Spleen (tissue), 11 donors: ENCODE results near the gene EHD2. TPM values are rescaled to one million over a fixed set of nuclear protein-coding genes. Genes with fewer than 3 reads are reported as not detected.
"Not testable (repeated sequence)": the region's sequence is repeated elsewhere in the genome, so short reads cannot be mapped to it uniquely, and the experiment has no call there.

Source experiments
- DNase-seq: peaks from one replicate; pipeline ENCODE4 v3.0.0-alpha.2; 2020
- H3K27ac ChIP-seq, 8 donors: fragments of 200-600 bp; sonication (generic) in 7 of 8; 1 replicate in 4 of 8; 2 replicates in 4 of 8; pipeline versions ENCODE4 v1.5.0 to v1.8.0; 2016 to 2021; ENCODE audit warnings: inconsistent platforms in 4 of 8, mild to moderate bottlenecking in 4 of 8, moderate library complexity in 1 of 8
- H3K27me3 ChIP-seq, 7 donors: fragments of 200-600 bp; sonication (generic) in 6 of 7; replicated peaks in 1 of 7; 1 replicate in 4 of 7; 2 replicates in 3 of 7; pipeline versions ENCODE4 v1.5.0 to v1.8.0; 2016 to 2021; ENCODE audit warnings: inconsistent platforms in 3 of 7, mild to moderate bottlenecking in 1 of 7
- H3K36me3 ChIP-seq, 6 donors: fragments of 200-600 bp; sonication (generic) in 5 of 6; 1 replicate in 4 of 6; 2 replicates in 2 of 6; pipeline versions ENCODE4 v1.5.0 to v1.8.0; 2016 to 2021; ENCODE audit warnings: inconsistent platforms in 2 of 6
- H3K4me1 ChIP-seq, 6 donors: fragments of 200-600 bp; sonication (generic) in 5 of 6; 1 replicate in 3 of 6; 2 replicates in 3 of 6; pipeline versions ENCODE4 v1.5.0 to v1.8.0; 2016 to 2021; ENCODE audit warnings: inconsistent platforms in 3 of 6
- H3K4me3 ChIP-seq, 8 donors: fragments of 200-600 bp; sonication (generic) in 7 of 8; 1 replicate in 4 of 8; 2 replicates in 4 of 8; pipeline versions ENCODE4 v1.5.0 to v1.8.0; 2016 to 2021; ENCODE audit warnings: inconsistent platforms in 4 of 8, mild to moderate bottlenecking in 4 of 8, moderate library complexity in 2 of 8
- H3K9me3 ChIP-seq, 8 donors: fragments of 200-600 bp; sonication (generic) in 7 of 8; 1 replicate in 4 of 8; 2 replicates in 4 of 8; pipeline versions ENCODE4 v1.5.0 to v1.8.0; 2016 to 2021; ENCODE audit warnings: inconsistent platforms in 4 of 8
- CTCF ChIP-seq, 11 experiments: fragments of 200-600 bp in 7 of 11; fragments of 450-650 bp in 4 of 11; sonication (generic) in 4 of 11; IDR thresholded peaks in 8 of 11; conservative IDR thresholded peaks in 3 of 11; 1 replicate in 7 of 11; 2 replicates in 4 of 11; pipeline versions ENCODE4 v1.4.0 to v1.8.0; 2016 to 2021; ENCODE audit warnings: antibody characterized with exemption in 11 of 11, inconsistent platforms in 4 of 11, mild to moderate bottlenecking in 1 of 11
- POLR2A ChIP-seq, 3 donors: fragments of 450-650 bp; IDR thresholded peaks; one replicate each; pipeline ENCODE4 v1.5.1; 2017; ENCODE audit warnings: antibody characterized with exemption in 3 of 3, mild to moderate bottlenecking in 1 of 3
- POLR2AphosphoS5 ChIP-seq, 3 donors: sonication (generic); formaldehyde crosslinking; IDR thresholded peaks; one replicate each; pipeline ENCODE4 v1.5.1; 2017; ENCODE audit warnings: antibody characterized with exemption in 3 of 3
- WGBS, 5 donors: extraction: QIAGEN DNeasy Blood & Tissue Kit in 3 of 5; methylation state at CpG; one replicate each; pipeline versions ENCODE4 v1.1.5 to v1.1.7; 2013 to 2018; 5-methylcytosine and 5-hydroxymethylcytosine counted together
- intact Hi-C: fragments of 100-400 bp; cut with DNase I; formaldehyde crosslinking; loops from one replicate; pipeline ENCODE4 v1.15.0; 2023; ENCODE audit warnings: low total_unique reads
- polyA plus RNA-seq, 3 donors: library from polyadenylated mRNA; stranded (reverse); fragments of 200-250 nt; gene quantifications; one replicate each; pipeline ENCODE4 v1.2.1, GENCODE V29; 2013
- total RNA-seq, 7 donors: library from RNA; depleted of rRNA in 3 of 7; stranded (reverse); fragments of >200 nt in 3 of 7; fragmentation: NEBNext Ultra II Directional in 4 of 7; extraction: Animal tissue kit (Norgen Biotek cat#: 25700) in 4 of 7; gene quantifications; one replicate each; pipeline versions ENCODE4 v1.1.0 to v1.2.1, GENCODE V29; 2016 to 2021
- donor health status: healthy with polysubstance abuse.
- donor health status: DM: no; HTN: no; CAD: no; lungs with moderate emphysema.
- donor health status: DM: no; HTN: no; CAD: no.
- donor health status: Bipolar disorder and iron deficiency.
- donor health status: healthy.
- donor health status: DM: no; HTN: no; CAD: no.
- donor health status: DM: yes; HTN: yes; CAD: no.

The EHD2 gene
- total and polyA plus RNA-seq, 10 donors = 6.9 to 87.7 (median 57.5) TPM

- H3K4me3 ChIP-seq = peak overlapping the region in 1 of 8 donors; percentile 32
- no peaks in the 10 kb centered on the region for H3K9me3 ChIP-seq
- peaks cover 0 to 29% (median 3%) of the 10 kb centered on the region in 6 donors for H3K36me3 ChIP-seq
- peaks cover 0 to 16% (median 0%) of the 10 kb centered on the region in 7 donors for H3K27me3 ChIP-seq
- TF ChIP-seq CTCF (IDR thresholded peaks at IDR 0.05 in 8 of 11, conservative IDR thresholded peaks at IDR 0.05 in 3 of 11) = no peak
- no peak for TF ChIP-seq POLR2A (IDR thresholded peaks at IDR 0.05)
- no peak for TF ChIP-seq POLR2AphosphoS5 (IDR thresholded peaks at IDR 0.05)
- DNase-seq = no peak
- WGBS, 5 donors = 18 to 38% (median 20%) methylated on average over 7 of the region's 7 CpGs
- intact Hi-C loops = no loop called here
- H3K4me1 ChIP-seq = peaks cover 4 to 60% (median 27%) of the 10 kb centered on the region in 6 donors
- H3K27ac ChIP-seq = peak overlapping the region in 1 of 8 donors; percentile 21
Observed at GRCh38 chr19:47723581-47723940, 10.3 kb downstream of the EHD2 start.

GRCh38 chr19:47725759-47726401 lies 12.7 kb downstream of the EHD2 start:
- Histone ChIP-seq H3K4me1 (peaks cover 0 to 63% (median 36%) of the 10 kb centered on the region in 6 donors), H3K27ac (peak overlapping the region in 5 of 8 donors; percentile 8 to 55 (median 18)), H3K27me3 (peaks cover 0 to 39% (median 16%) of the 10 kb centered on the region in 7 donors), H3K36me3 (peaks cover 0 to 29% (median 3%) of the 10 kb centered on the region in 6 donors), H3K9me3 (no peaks in the 10 kb centered on the region), H3K4me3 (no peak overlapping the region)
- no peak for TF ChIP-seq CTCF (IDR thresholded peaks at IDR 0.05 in 8 of 11, conservative IDR thresholded peaks at IDR 0.05 in 3 of 11)
- peak in 1 of 3 donors; percentile 48 for TF ChIP-seq POLR2AphosphoS5 (IDR thresholded peaks at IDR 0.05)
- intact Hi-C loops = no loop called here
- no peak for DNase-seq
- WGBS, 5 donors = 85 to 96% (median 91%) methylated on average over 42 to 48 of the region's 48 CpGs

- 34 to 58% (median 40%) methylated on average over 4 of the region's 4 CpGs for WGBS, 5 donors
- Histone ChIP-seq H3K4me3 (no peak overlapping the region), H3K27me3 (peaks cover 0 to 41% (median 16%) of the 10 kb centered on the region in 7 donors), H3K4me1 (peaks cover 0 to 63% (median 36%) of the 10 kb centered on the region in 6 donors), H3K27ac (peak overlapping the region in 4 of 8 donors; percentile 10 to 55 (median 30)), H3K36me3 (peaks cover 0 to 32% (median 3%) of the 10 kb centered on the region in 6 donors), H3K9me3 (no peaks in the 10 kb centered on the region)
- DNase-seq = no peak
- intact Hi-C loops = no loop called here
- TF ChIP-seq POLR2A (IDR thresholded peaks at IDR 0.05) (no peak), POLR2AphosphoS5 (IDR thresholded peaks at IDR 0.05) (peak in 2 of 3 donors; percentile 7 to 29)
Observed at GRCh38 chr19:47726467-47726866, 13.2 kb downstream of the EHD2 start.

GRCh38 chr19:47728295-47728694 lies 15.1 kb downstream of the EHD2 start:
- intact Hi-C loops, H3K4me3 ChIP-seq, H3K9me3 ChIP-seq, DNase-seq: not testable (repeated sequence)
- Histone ChIP-seq H3K27me3 (peaks cover 0 to 29% (median 16%) of the 10 kb centered on the region in 7 donors), H3K27ac (peak overlapping the region in 6 of 8 donors; percentile 13 to 81 (median 76)), H3K36me3 (peaks cover 0 to 26% (median 3%) of the 10 kb centered on the region in 6 donors), H3K4me1 (peaks cover 0 to 55% (median 32%) of the 10 kb centered on the region in 6 donors)
- 83 to 90% (median 89%) methylated on average over 4 of the region's 4 CpGs for WGBS, 5 donors

GRCh38 chr19:47729468-47729798 lies 16.2 kb downstream of the EHD2 start:
- WGBS, 5 donors = 7 to 15% (median 11%) methylated on average over 7 to 9 of the region's 9 CpGs
- Histone ChIP-seq H3K9me3 (no peaks in the 10 kb centered on the region), H3K36me3 (peaks cover 0 to 31% (median 3%) of the 10 kb centered on the region in 6 donors), H3K27ac (peak overlapping the region; percentile 35 to 81 (median 72)), H3K27me3 (peaks cover 0 to 29% (median 16%) of the 10 kb centered on the region in 7 donors), H3K4me3 (peak overlapping the region in 2 of 8 donors; percentile 15 to 45), H3K4me1 (peaks cover 0 to 49% (median 25%) of the 10 kb centered on the region in 6 donors)
- intact Hi-C loops = no loop called here
- no peak for DNase-seq
- TF ChIP-seq CTCF (IDR thresholded peaks at IDR 0.05 in 8 of 11, conservative IDR thresholded peaks at IDR 0.05 in 3 of 11) (no peak), POLR2A (IDR thresholded peaks at IDR 0.05) (no peak), POLR2AphosphoS5 (IDR thresholded peaks at IDR 0.05) (no peak)
